Endodermal cell (in vitro differentiated cells): Measurements from ENCODE around the gene DNAJA3. TPM values are rescaled to one million over a fixed set of nuclear protein-coding genes. Genes with fewer than 3 reads are reported as not detected.
A peak's percentile ranks its signal among the peaks of the same experiment; 100 is the strongest.
"Not testable (repeated sequence)": the region's sequence is repeated elsewhere in the genome, so short reads cannot be mapped to it uniquely, and the experiment has no call there.

Experiments
- DNase-seq: peaks from one replicate; pipeline ENCODE4 v3.0.0-alpha.2; 2017
- H3K27ac ChIP-seq: 2 replicates; pipeline ENCODE4 v1.5.1; 2013; ENCODE audit warnings: mild to moderate bottlenecking, low read depth, low read length, moderate library complexity
- H3K27me3 ChIP-seq: 2 replicates; pipeline ENCODE4 v1.6.1; 2013; ENCODE audit warnings: mild to moderate bottlenecking, low read length, moderate library complexity; ENCODE audit not compliant: insufficient read depth, control insufficient read depth, poor library complexity, severe bottlenecking
- H3K36me3 ChIP-seq: 2 replicates; pipeline ENCODE4 v1.7.0; 2013; ENCODE audit warnings: mild to moderate bottlenecking, low read length, moderate library complexity; ENCODE audit not compliant: control insufficient read depth, insufficient read depth
- H3K4me1 ChIP-seq: one replicate; pipeline ENCODE4 v1.7.0; 2013; ENCODE audit warnings: low read length; ENCODE audit not compliant: control insufficient read depth, insufficient read depth
- H3K4me3 ChIP-seq: 2 replicates; pipeline ENCODE4 v1.5.1; 2013; ENCODE audit warnings: mild to moderate bottlenecking, low read length, moderate library complexity
- H3K9ac ChIP-seq: 2 replicates; pipeline ENCODE4 v1.6.1; 2013; ENCODE audit warnings: mild to moderate bottlenecking, low read length, moderate library complexity; ENCODE audit not compliant: poor library complexity, severe bottlenecking; ENCODE audit errors: extremely low read depth
- H3K9me3 ChIP-seq: 2 replicates; pipeline ENCODE4 v1.6.1; 2013; ENCODE audit warnings: mild to moderate bottlenecking, low read length, moderate library complexity; ENCODE audit not compliant: control insufficient read depth
- H3K27ac Mint-ChIP-seq: 2 replicates; pipeline ENCODE4 v1.8.0; 2020; ENCODE audit warnings: mixed read lengths
- H3K27me3 Mint-ChIP-seq: 2 replicates; pipeline ENCODE4 v1.8.0; 2021; ENCODE audit warnings: mild to moderate bottlenecking, mixed read lengths; ENCODE audit not compliant: insufficient read depth
- H3K36me3 Mint-ChIP-seq: 2 replicates; pipeline ENCODE4 v1.8.0; 2020; ENCODE audit warnings: low read depth, mixed read lengths
- H3K4me1 Mint-ChIP-seq: 2 replicates; pipeline ENCODE4 v1.8.0; 2020; ENCODE audit warnings: mixed read lengths
- H3K4me3 Mint-ChIP-seq: 2 replicates; pipeline ENCODE4 v1.8.0; 2020; ENCODE audit warnings: mild to moderate bottlenecking, moderate library complexity, mixed read lengths
- H3K9me3 Mint-ChIP-seq: 2 replicates; pipeline ENCODE4 v1.8.0; 2020; ENCODE audit warnings: mild to moderate bottlenecking, mixed read lengths
- CTCF ChIP-seq: fragments of 200-600 bp; sonication (generic); conservative IDR thresholded peaks from 2 replicates; pipeline ENCODE4 v1.5.0; 2021; ENCODE audit warnings: antibody characterized with exemption, mild to moderate bottlenecking
- WGBS, 2 experiments: methylation state at CpG; one replicate each; pipeline versions ENCODE4 v1.1.5 to v1.1.7; 2013; ENCODE audit warnings: missing lambda C conversion rate in 2 of 2, mixed read lengths in 1 of 2; ENCODE audit not compliant: insufficient coverage in 1 of 2, insufficient read length in 1 of 2; 5-methylcytosine and 5-hydroxymethylcytosine counted together
- total RNA-seq, 2 donors: library from RNA; stranded (reverse); fragmentation: NEBNext Ultra II Directional in 1 of 2; extraction: Animal tissue kit (Norgen Biotek cat#: 25700) in 1 of 2; gene quantifications; 2 replicates in 1 of 2; 3 replicates in 1 of 2; pipeline ENCODE4 v1.2.1, GENCODE V29; 2021

The DNAJA3 gene
- total RNA-seq, 2 donors from 2014 or later, result 37.4 to 38.5 TPM

- Mint-ChIP-seq H3K4me1 (peaks cover 9% of the 10 kb centered on the region), H3K27ac (peak overlapping the region; percentile 66), H3K9me3 (no peaks in the 10 kb centered on the region), H3K4me3 (no peak overlapping the region), H3K36me3 (peaks cover 10% of the 10 kb centered on the region), H3K27me3 (no peaks in the 10 kb centered on the region)
- Histone ChIP-seq H3K4me3 (no peak overlapping the region), H3K9ac (no peak overlapping the region), H3K27ac (peak overlapping the region; percentile 16), H3K9me3 (no peaks in the 10 kb centered on the region), H3K4me1 (no peaks in the 10 kb centered on the region), H3K36me3 (peaks cover 4% of the 10 kb centered on the region), H3K27me3 (no peaks in the 10 kb centered on the region)
- 78 to 82% methylated on average over 19 to 21 of the region's 22 CpGs for WGBS, 2 experiments
- DNase-seq, result peak; percentile 86
- TF ChIP-seq CTCF, result no peak
Observed at GRCh38 chr16:4391631-4392381, 33.9 kb upstream of the DNAJA3 start.

GRCh38 chr16:4392382-4393239, 33.1 kb upstream of the DNAJA3 start:
- no peak overlapping the region for H3K4me3 ChIP-seq
- peaks cover 4% of the 10 kb centered on the region for H3K36me3 ChIP-seq
- H3K27ac ChIP-seq, result peak overlapping the region; percentile 16
- no peaks in the 10 kb centered on the region for H3K9me3 Mint-ChIP-seq
- peaks cover 10% of the 10 kb centered on the region for H3K36me3 Mint-ChIP-seq
- TF ChIP-seq CTCF, result no peak
- no peaks in the 10 kb centered on the region for H3K9me3 ChIP-seq
- no peaks in the 10 kb centered on the region for H3K4me1 ChIP-seq
- WGBS, 2 experiments, result 57 to 59% methylated on average over 13 to 27 of the region's 27 CpGs
- H3K27me3 ChIP-seq, result no peaks in the 10 kb centered on the region
- no peak overlapping the region for H3K9ac ChIP-seq
- peaks cover 9% of the 10 kb centered on the region for H3K4me1 Mint-ChIP-seq
- H3K4me3 Mint-ChIP-seq, result no peak overlapping the region
- H3K27me3 Mint-ChIP-seq, result no peaks in the 10 kb centered on the region
- peak; percentile 91 for DNase-seq
- peak overlapping the region; percentile 80 for H3K27ac Mint-ChIP-seq

- no peak overlapping the region for H3K27ac ChIP-seq
- TF ChIP-seq CTCF, result no peak
- Mint-ChIP-seq H3K27me3 (no peaks in the 10 kb centered on the region), H3K4me3 (no peak overlapping the region), H3K4me1 (peaks cover 9% of the 10 kb centered on the region), H3K27ac (peak overlapping the region; percentile 80), H3K9me3 (no peaks in the 10 kb centered on the region), H3K36me3 (peaks cover 10% of the 10 kb centered on the region)
- 91% methylated on average over 6 of the region's 6 CpGs for WGBS, 2 experiments
- no peak for DNase-seq
- no peaks in the 10 kb centered on the region for H3K4me1 ChIP-seq
- no peak overlapping the region for H3K9ac ChIP-seq
- H3K9me3 ChIP-seq, result no peaks in the 10 kb centered on the region
- no peak overlapping the region for H3K4me3 ChIP-seq
- peaks cover 4% of the 10 kb centered on the region for H3K36me3 ChIP-seq
- no peaks in the 10 kb centered on the region for H3K27me3 ChIP-seq
Observed at GRCh38 chr16:4393240-4393600, 32.4 kb upstream of the DNAJA3 start.

GRCh38 chr16:4393850-4394249, 31.8 kb upstream of the DNAJA3 start:
- H3K36me3 Mint-ChIP-seq, result peaks cover 10% of the 10 kb centered on the region
- H3K4me1 Mint-ChIP-seq, H3K4me1 ChIP-seq, H3K27me3 Mint-ChIP-seq, H3K9me3 ChIP-seq, H3K9me3 Mint-ChIP-seq, H3K27me3 ChIP-seq, H3K4me3 ChIP-seq, H3K36me3 ChIP-seq, H3K27ac Mint-ChIP-seq, H3K4me3 Mint-ChIP-seq, H3K9ac ChIP-seq, DNase-seq, H3K27ac ChIP-seq: not testable (repeated sequence)
- WGBS, 2 experiments, result 91 to 94% methylated on average over 13 to 15 of the region's 15 CpGs
